Dedifferentiated amniotic fluid mesenchymal stem cell (primary cell): Measurements from ENCODE around the gene EFCAB7.
"Not testable (repeated sequence)": the region's sequence is repeated elsewhere in the genome, so short reads cannot be mapped to it uniquely, and the experiment has no call there.

ENCODE experiments used
- DNase-seq: peaks from one replicate; pipeline ENCODE4 v3.0.0-alpha.2; 2016; ENCODE audit errors: extremely low spot score

EFCAB7 gene

GRCh38 chr1:63555480-63555879 is 32.2 kb downstream of the EFCAB7 start:
- DNase-seq = no peak

GRCh38 chr1:63557365-63557987 is 34.2 kb downstream of the EFCAB7 start:
- DNase-seq = peak; percentile 61

GRCh38 chr1:63559357-63559756 is 36.0 kb downstream of the EFCAB7 start:
- no peak for DNase-seq

- DNase-seq = no peak
Measured at GRCh38 chr1:63563745-63564144, 40.4 kb downstream of the EFCAB7 start.

- no peak for DNase-seq
Measured at GRCh38 chr1:63569068-63569467, 45.7 kb downstream of the EFCAB7 start.

GRCh38 chr1:63569640-63570316 is 46.5 kb downstream of the EFCAB7 start:
- DNase-seq = no peak

GRCh38 chr1:63572686-63573085 is 49.4 kb downstream of the EFCAB7 start:
- not testable (repeated sequence) for DNase-seq

GRCh38 chr1:63574203-63574796 is 51.0 kb downstream of the EFCAB7 start:
- DNase-seq = not testable (repeated sequence)

- peak; percentile 53 for DNase-seq
Measured at GRCh38 chr1:63575340-63575826, 52.1 kb downstream of the EFCAB7 start.

- not testable (repeated sequence) for DNase-seq
Measured at GRCh38 chr1:63586326-63586725, 63.0 kb downstream of the EFCAB7 start.

GRCh38 chr1:63590166-63590560 is 66.8 kb downstream of the EFCAB7 start:
- no peak for DNase-seq

- DNase-seq = no peak
Measured at GRCh38 chr1:63592536-63593302, 69.4 kb downstream of the EFCAB7 start.

- peak; percentile 61 for DNase-seq
Measured at GRCh38 chr1:63593303-63593885, 70.1 kb downstream of the EFCAB7 start, which contains the start of gene PGM1. PGM1 (plus strand) TSS chr1:63593411; CDS start chr1:63593489, 78 bp downstream.

GRCh38 chr1:63593886-63594605 is 70.7 kb downstream of the EFCAB7 start:
- DNase-seq = no peak

- no peak for DNase-seq
Measured at GRCh38 chr1:63595435-63595834, 72.1 kb downstream of the EFCAB7 start.

GRCh38 chr1:63599799-63600198 is 76.5 kb downstream of the EFCAB7 start:
- DNase-seq = no peak

- no peak for DNase-seq
Measured at GRCh38 chr1:63600248-63600647, 76.9 kb downstream of the EFCAB7 start.

GRCh38 chr1:63601061-63601460 is 77.7 kb downstream of the EFCAB7 start:
- DNase-seq = no peak

- DNase-seq = no peak
Measured at GRCh38 chr1:63601463-63601862, 78.1 kb downstream of the EFCAB7 start.

- DNase-seq = no peak
Measured at GRCh38 chr1:63601912-63602311, 78.6 kb downstream of the EFCAB7 start.

- no peak for DNase-seq
Measured at GRCh38 chr1:63602629-63603028, 79.3 kb downstream of the EFCAB7 start.
